Stomach (tissue), 4 donors: ENCODE data around the gene KIF14.

Experiments used
- CTCF ChIP-seq, 7 experiments: fragments of 450-650 bp in 4 of 7; fragments of 200-600 bp in 3 of 7; sonication (generic) in 3 of 7; IDR thresholded peaks; one replicate each; pipeline ENCODE4 v1.5.1; 2016 to 2019; ENCODE audit warnings: antibody characterized with exemption in 7 of 7, control low read depth in 2 of 7, mild to moderate bottlenecking in 1 of 7
- EP300 ChIP-seq: sonication (generic); formaldehyde crosslinking; IDR thresholded peaks from one replicate; pipeline ENCODE4 v1.6.1; 2017; ENCODE audit warnings: antibody characterized with exemption
- POLR2A ChIP-seq, 4 donors: fragments of 450-650 bp; IDR thresholded peaks; one replicate each; pipeline ENCODE4 v1.6.1; 2016; ENCODE audit warnings: antibody characterized with exemption in 4 of 4, control low read depth in 2 of 4, mild to moderate bottlenecking in 1 of 4, moderate library complexity in 1 of 4
- POLR2AphosphoS5 ChIP-seq, 3 donors: sonication (generic); formaldehyde crosslinking; IDR thresholded peaks; one replicate each; pipeline ENCODE4 v1.6.1; 2016; ENCODE audit warnings: antibody characterized with exemption in 3 of 3

- TF ChIP-seq CTCF (IDR thresholded peaks at IDR 0.05) (no peak), POLR2A (IDR thresholded peaks at IDR 0.05) (no peak), POLR2AphosphoS5 (IDR thresholded peaks at IDR 0.05) (no peak), EP300 (no peak)
Observed at GRCh38 chr1:200646515-200646914, 26.0 kb upstream of the KIF14 start.
